Uterus (tissue), 2 donors: Measurements from ENCODE around the gene MGST2.

Source experiments
- CTCF ChIP-seq, 4 experiments: fragments of 200-600 bp in 2 of 4; fragments of 450-650 bp in 2 of 4; sonication (generic) in 2 of 4; IDR thresholded peaks; one replicate each; pipeline ENCODE4 v1.5.1; 2016 to 2019; ENCODE audit warnings: antibody characterized with exemption in 4 of 4, mild to moderate bottlenecking in 2 of 4, moderate library complexity in 1 of 4
- POLR2A ChIP-seq, 2 donors: fragments of 450-650 bp; IDR thresholded peaks; one replicate each; pipeline ENCODE4 v1.6.1; 2016; ENCODE audit warnings: antibody characterized with exemption in 2 of 2, mild to moderate bottlenecking in 1 of 2, moderate library complexity in 1 of 2

- TF ChIP-seq CTCF (IDR thresholded peaks at IDR 0.05) (no peak), POLR2A (IDR thresholded peaks at IDR 0.05) (no peak)
Observed at GRCh38 chr4:139625482-139625881, 40.1 kb upstream of the MGST2 start.
